Choroid plexus epithelial cell (primary cell): ENCODE results near the gene ADCY2.
"Not testable (repeated sequence)": the region's sequence is repeated elsewhere in the genome, so short reads cannot be mapped to it uniquely, and the experiment has no call there.

Source experiments
- DNase-seq: peaks from one replicate; pipeline ENCODE4 v3.0.0-alpha.2; 2010; ENCODE audit warnings: low read depth
- H3K4me3 ChIP-seq: 2 replicates; pipeline ENCODE4 v1.5.1; 2011; ENCODE audit warnings: low read depth, mild to moderate bottlenecking, control low read depth, low read length, moderate library complexity
- CTCF ChIP-seq: conservative IDR thresholded peaks from 2 replicates; pipeline ENCODE4 v1.5.1; 2011; ENCODE audit warnings: low read depth, mild to moderate bottlenecking, control low read depth, inconsistent platforms, low read length, moderate library complexity

The ADCY2 gene

GRCh38 chr5:7419846-7420245 is 23.9 kb downstream of the ADCY2 start:
- no peak for DNase-seq
- no peak for TF ChIP-seq CTCF

DNA sequence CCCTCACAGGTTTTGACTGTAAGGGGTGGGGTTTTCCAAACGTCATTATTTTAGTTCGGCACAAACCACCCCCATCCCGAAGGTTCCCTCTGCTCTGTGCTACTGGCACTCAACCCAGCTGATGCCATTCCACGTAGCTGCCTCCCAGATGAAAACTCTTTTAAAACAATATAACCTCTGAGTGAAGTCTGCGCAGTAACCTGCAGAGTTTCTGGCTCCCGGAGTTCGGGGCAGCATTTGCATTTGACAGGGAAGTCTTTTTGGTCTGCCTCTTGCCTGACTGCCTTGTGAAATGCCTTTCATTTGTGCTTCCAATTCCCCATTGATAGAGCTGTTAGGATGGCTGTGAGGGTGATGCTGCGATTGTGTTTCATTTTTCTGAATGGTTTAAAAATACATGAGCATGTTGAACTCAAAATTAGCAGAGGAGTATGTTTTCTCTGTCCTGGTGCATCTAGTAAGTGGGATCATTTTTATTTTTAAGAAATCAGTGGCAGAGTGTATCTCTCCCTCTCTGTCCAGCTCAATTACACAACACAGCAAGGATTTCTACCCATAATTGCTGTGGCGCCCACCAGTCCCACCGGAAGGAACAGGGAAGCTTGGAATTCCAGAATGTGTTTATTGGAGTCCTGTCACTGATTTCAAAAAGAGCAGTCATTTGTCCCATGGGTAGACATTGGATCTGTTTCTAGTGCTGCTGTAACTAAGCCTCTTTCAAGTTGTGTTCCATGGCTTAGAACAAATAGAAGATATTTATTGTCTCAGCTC is 24.8 kb downstream of the ADCY2 start:
- no peak for DNase-seq
- H3K4me3 ChIP-seq, result no peak overlapping the region
- TF ChIP-seq CTCF, result no peak

More at GRCh38 chr5:7419846-7420245, 23.9 kb downstream of the ADCY2 start:
- no peak overlapping the region for H3K4me3 ChIP-seq

GRCh38 chr5:7422316-7423106 is 26.6 kb downstream of the ADCY2 start:
- no peak for DNase-seq
- no peak overlapping the region for H3K4me3 ChIP-seq
- TF ChIP-seq CTCF, result no peak

GRCh38 chr5:7423231-7423630 is 27.3 kb downstream of the ADCY2 start:
- DNase-seq, H3K4me3 ChIP-seq: not testable (repeated sequence)

GRCh38 chr5:7425830-7426229 is 29.9 kb downstream of the ADCY2 start:
- H3K4me3 ChIP-seq, result no peak overlapping the region
- no peak for TF ChIP-seq CTCF
- no peak for DNase-seq

DNA sequence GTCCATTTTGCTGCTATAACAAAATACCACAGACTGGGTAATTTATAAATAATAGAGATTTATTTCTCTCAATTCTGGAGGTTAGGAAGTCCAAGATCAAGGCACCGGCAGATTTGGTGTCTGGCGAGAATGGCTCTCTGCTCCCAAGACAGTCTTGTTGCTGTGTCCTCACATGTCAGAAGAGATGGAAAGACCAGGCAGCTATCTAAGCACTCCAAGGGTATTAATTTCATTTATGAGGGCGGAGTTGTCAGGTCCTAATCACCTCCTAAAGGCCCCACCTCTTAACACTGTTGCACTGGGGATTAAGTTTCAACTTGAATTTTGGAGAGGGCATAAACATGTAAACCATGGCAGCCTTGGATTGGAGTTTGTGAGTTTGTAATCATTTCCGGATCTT is 30.3 kb downstream of the ADCY2 start:
- TF ChIP-seq CTCF, result no peak
- H3K4me3 ChIP-seq, result no peak overlapping the region
- no peak for DNase-seq

GRCh38 chr5:7434914-7435313 is 39.0 kb downstream of the ADCY2 start:
- H3K4me3 ChIP-seq, result no peak overlapping the region
- no peak for TF ChIP-seq CTCF
- no peak for DNase-seq
